ENCODE results near the gene ALX3.

DNA sequence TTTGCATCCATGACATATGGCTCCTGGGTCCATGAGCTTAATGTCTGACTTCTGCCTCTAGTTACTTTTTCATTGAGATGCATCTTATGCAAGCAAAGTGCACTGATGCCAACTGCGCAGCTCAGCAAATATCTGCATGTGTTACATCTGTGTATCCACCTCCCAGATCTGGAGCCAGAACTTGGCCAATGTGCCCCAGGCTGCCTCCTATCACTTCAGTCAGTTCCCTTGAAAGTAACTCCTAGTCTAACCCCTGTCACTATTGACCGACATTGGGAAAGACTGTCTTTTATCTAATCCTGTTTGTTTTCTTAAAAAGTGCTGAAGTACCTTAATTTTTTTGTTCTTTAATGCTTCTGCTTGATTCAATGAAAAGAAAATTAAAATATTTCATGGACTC is 22.5 kb upstream of the ALX3 start:
- TF ChIP-seq CTCF (IDR thresholded peaks at IDR 0.05 in 8 of 11, conservative IDR thresholded peaks at IDR 0.05 in 3 of 11) (no peak), POLR2AphosphoS5 (IDR thresholded peaks at IDR 0.05) (no peak), POLR2A (IDR thresholded peaks at IDR 0.05) (no peak)

Measured in spleen (tissue), 7 donors.